ENCODE measurements around the gene TRIM44. TPM values are rescaled to one million over a fixed set of nuclear protein-coding genes. Genes with fewer than 3 reads are reported as not detected.

Gene TRIM44
- total and polyA plus RNA-seq, 2 donors (not counting 3 experiments of a cell fraction or from before 2014, with no cell fraction given), result 31.7 to 72.0 TPM

DNA sequence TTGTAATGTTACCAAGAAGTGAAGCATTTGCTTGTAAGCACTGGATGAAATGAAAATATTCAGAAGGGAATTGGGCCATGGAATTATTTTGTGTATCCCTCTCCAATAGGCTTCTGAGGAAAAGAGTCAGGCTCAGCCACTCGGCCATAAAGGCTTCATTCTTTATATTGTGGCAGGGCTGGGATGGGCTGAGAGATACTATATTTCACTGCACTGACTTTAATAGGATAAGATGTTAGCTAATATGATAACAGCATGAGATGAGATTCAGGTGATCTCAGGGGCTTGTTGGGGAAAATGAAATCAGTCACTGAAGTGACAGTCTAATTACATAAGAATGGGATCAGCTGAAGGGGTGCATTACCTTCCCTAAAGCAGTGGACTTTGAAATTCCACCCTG lies 7.3 kb upstream of the TRIM44 start:
- Histone ChIP-seq H3K4me3 (replicated peaks in 1 of 3; ENCODE audit: insufficient read depth in 1 of 3, low read depth in 1 of 3, low read length in 3 of 3) (no peak overlapping the region), H3K9ac (replicated peaks; ENCODE audit: extremely low read depth, insufficient read depth, low read length) (no peak overlapping the region), H3K9me1 (replicated peaks; ENCODE audit: control insufficient read depth, extremely low read depth, insufficient read depth, low read length) (no peaks in the 10 kb centered on the region), H3K36me3 (ENCODE audit: control insufficient read depth in 2 of 2, extremely low read depth in 1 of 2, insufficient read depth in 2 of 2, low read length in 2 of 2) (no peaks in the 10 kb centered on the region), H3K4me2 (ENCODE audit: insufficient read depth, low read length) (no peak overlapping the region), H3K27me3 (ENCODE audit: control insufficient read depth in 2 of 2, insufficient read depth in 2 of 2, low read length in 2 of 2) (peaks cover 0 to 4% of the 10 kb centered on the region in 2 experiments), H3K27ac (ENCODE audit: insufficient read depth, low read depth, low read length) (no peak overlapping the region), H3K9me3 (replicated peaks; ENCODE audit: control insufficient read depth, insufficient read depth, low read length) (no peaks in the 10 kb centered on the region), H3K4me1 (ENCODE audit: control insufficient read depth, extremely low read depth, insufficient read depth, low read length) (peaks cover 2% of the 10 kb centered on the region), H2AFZ (ENCODE audit: low read depth, low read length) (no peak overlapping the region), H4K20me1 (replicated peaks; ENCODE audit: control insufficient read depth, extremely low read depth, insufficient read depth, low read length) (no peaks in the 10 kb centered on the region), H3K79me2 (ENCODE audit: control insufficient read depth, insufficient read depth, low read length) (no peaks in the 10 kb centered on the region)
- BruUV-seq (replicated peaks), result no TSS peak
- intact Hi-C loops (cut with micrococcal nuclease), result no loop called here
- TF ChIP-seq JUN (IDR thresholded peaks at IDR 0.05; ENCODE audit: borderline replicate concordance, insufficient read depth, insufficient read length, low read depth), result no peak
- ChIA-PET POLR2A (no interaction called here), CTCF (no interaction called here)
- dilution Hi-C loops (cut with MboI; ENCODE audit: extremely low pct_ligation_motif_present, low sequenced_read_pairs), result no loop called here
- no peak for DNase-seq (ENCODE audit: low read depth, low spot score)
- no peak for FAIRE-seq

DNA sequence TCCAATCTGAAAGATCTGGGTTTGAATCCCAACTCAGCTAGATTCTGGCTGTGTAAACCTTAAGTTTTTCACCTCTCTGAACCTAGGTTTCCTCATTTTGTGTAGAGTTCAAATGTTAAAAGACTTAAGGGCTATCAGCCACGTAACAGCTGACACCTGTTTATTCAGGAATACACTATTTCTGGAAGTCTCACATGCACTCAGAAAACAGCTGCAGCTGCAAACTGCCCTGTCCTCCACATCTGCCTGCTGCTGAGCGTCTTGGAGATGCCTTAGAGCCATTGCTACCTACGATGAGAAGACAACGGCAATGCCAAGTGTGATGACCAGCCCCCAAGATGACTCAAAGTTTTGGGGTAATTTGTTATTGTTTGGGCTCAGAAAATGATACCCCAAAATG lies 6.7 kb upstream of the TRIM44 start:
- Histone ChIP-seq H3K9ac (replicated peaks; ENCODE audit: extremely low read depth, insufficient read depth, low read length) (no peak overlapping the region), H3K36me3 (ENCODE audit: control insufficient read depth in 2 of 2, extremely low read depth in 1 of 2, insufficient read depth in 2 of 2, low read length in 2 of 2) (no peaks in the 10 kb centered on the region), H3K4me2 (ENCODE audit: insufficient read depth, low read length) (no peak overlapping the region), H3K27ac (ENCODE audit: insufficient read depth, low read depth, low read length) (no peak overlapping the region), H3K27me3 (ENCODE audit: control insufficient read depth in 2 of 2, insufficient read depth in 2 of 2, low read length in 2 of 2) (peaks cover 0 to 4% of the 10 kb centered on the region in 2 experiments), H4K20me1 (replicated peaks; ENCODE audit: control insufficient read depth, extremely low read depth, insufficient read depth, low read length) (no peaks in the 10 kb centered on the region), H3K79me2 (ENCODE audit: control insufficient read depth, insufficient read depth, low read length) (no peaks in the 10 kb centered on the region), H3K4me3 (replicated peaks in 1 of 3; ENCODE audit: insufficient read depth in 1 of 3, low read depth in 1 of 3, low read length in 3 of 3) (no peak overlapping the region), H2AFZ (ENCODE audit: low read depth, low read length) (no peak overlapping the region), H3K4me1 (ENCODE audit: control insufficient read depth, extremely low read depth, insufficient read depth, low read length) (no peaks in the 10 kb centered on the region), H3K9me3 (replicated peaks; ENCODE audit: control insufficient read depth, insufficient read depth, low read length) (no peaks in the 10 kb centered on the region), H3K9me1 (replicated peaks; ENCODE audit: control insufficient read depth, extremely low read depth, insufficient read depth, low read length) (no peaks in the 10 kb centered on the region)
- no peak for FAIRE-seq
- TF ChIP-seq EZH2 (IDR thresholded peaks at IDR 0.05; ENCODE audit: borderline replicate concordance, low read depth, low read length, severe bottlenecking), result no peak
- TF ChIP-seq FOS (IDR thresholded peaks at IDR 0.05; ENCODE audit: borderline replicate concordance, insufficient read depth, low read length), result no peak
- no peak for TF ChIP-seq MYC (IDR thresholded peaks at IDR 0.05; ENCODE audit: low read depth, low read length)
- TF ChIP-seq GATA2 (IDR thresholded peaks at IDR 0.05; ENCODE audit: insufficient read depth, insufficient read length, low read depth, low read length), result no peak
- TF ChIP-seq POLR2A (IDR thresholded peaks at IDR 0.05; ENCODE audit: low read depth, low read length), result no peak
- TF ChIP-seq, protein P1, sequence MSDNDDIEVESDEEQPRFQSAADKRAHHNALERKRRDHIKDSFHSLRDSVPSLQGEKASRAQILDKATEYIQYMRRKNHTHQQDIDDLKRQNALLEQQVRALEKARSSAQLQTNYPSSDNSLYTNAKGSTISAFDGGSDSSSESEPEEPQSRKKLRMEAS (IDR thresholded peaks at IDR 0.05; ENCODE audit: insufficient read depth, insufficient read length), result no peak
- no peak for TF ChIP-seq POLR2AphosphoS5 (IDR thresholded peaks at IDR 0.05; ENCODE audit: insufficient read depth, low read depth, low read length)
- TF ChIP-seq, protein P2, sequence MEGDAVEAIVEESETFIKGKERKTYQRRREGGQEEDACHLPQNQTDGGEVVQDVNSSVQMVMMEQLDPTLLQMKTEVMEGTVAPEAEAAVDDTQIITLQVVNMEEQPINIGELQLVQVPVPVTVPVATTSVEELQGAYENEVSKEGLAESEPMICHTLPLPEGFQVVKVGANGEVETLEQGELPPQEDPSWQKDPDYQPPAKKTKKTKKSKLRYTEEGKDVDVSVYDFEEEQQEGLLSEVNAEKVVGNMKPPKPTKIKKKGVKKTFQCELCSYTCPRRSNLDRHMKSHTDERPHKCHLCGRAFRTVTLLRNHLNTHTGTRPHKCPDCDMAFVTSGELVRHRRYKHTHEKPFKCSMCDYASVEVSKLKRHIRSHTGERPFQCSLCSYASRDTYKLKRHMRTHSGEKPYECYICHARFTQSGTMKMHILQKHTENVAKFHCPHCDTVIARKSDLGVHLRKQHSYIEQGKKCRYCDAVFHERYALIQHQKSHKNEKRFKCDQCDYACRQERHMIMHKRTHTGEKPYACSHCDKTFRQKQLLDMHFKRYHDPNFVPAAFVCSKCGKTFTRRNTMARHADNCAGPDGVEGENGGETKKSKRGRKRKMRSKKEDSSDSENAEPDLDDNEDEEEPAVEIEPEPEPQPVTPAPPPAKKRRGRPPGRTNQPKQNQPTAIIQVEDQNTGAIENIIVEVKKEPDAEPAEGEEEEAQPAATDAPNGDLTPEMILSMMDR (IDR thresholded peaks at IDR 0.05; ENCODE audit: extremely low read depth in 1 of 2, insufficient read depth in 1 of 2, low read depth in 1 of 2, low read length in 2 of 2), result no peak
- TF ChIP-seq JUN (IDR thresholded peaks at IDR 0.05; ENCODE audit: borderline replicate concordance, insufficient read depth, insufficient read length, low read depth), result no peak
- BruUV-seq (replicated peaks), result no TSS peak
- intact Hi-C loops (cut with micrococcal nuclease) (no loop called here), dilution Hi-C loops (cut with MboI; ENCODE audit: extremely low pct_ligation_motif_present, low sequenced_read_pairs) (no loop called here)
- CTCF ChIA-PET, result no interaction called here
- no peak for DNase-seq (ENCODE audit: low read depth, low spot score)
- POLR2A ChIA-PET, result no interaction called here
